KBM-7 (cell line): ENCODE results near the gene RBM43.
"Not testable (repeated sequence)": the region's sequence is repeated elsewhere in the genome, so short reads cannot be mapped to it uniquely, and the experiment has no call there.

Experiments used
- DNase-seq: peaks from one replicate; pipeline ENCODE4 v3.0.0-alpha.2; 2015
- in situ Hi-C: fragments of 300-500 bp; cut with MboI; formaldehyde crosslinking; loops from 2 replicates; pipeline ENCODE4 v1.14.3; 2020; ENCODE audit warnings: low sequenced_read_pairs, low pct_unique_long_range_greater_than_20kb, mixed read lengths

The RBM43 gene

DNA sequence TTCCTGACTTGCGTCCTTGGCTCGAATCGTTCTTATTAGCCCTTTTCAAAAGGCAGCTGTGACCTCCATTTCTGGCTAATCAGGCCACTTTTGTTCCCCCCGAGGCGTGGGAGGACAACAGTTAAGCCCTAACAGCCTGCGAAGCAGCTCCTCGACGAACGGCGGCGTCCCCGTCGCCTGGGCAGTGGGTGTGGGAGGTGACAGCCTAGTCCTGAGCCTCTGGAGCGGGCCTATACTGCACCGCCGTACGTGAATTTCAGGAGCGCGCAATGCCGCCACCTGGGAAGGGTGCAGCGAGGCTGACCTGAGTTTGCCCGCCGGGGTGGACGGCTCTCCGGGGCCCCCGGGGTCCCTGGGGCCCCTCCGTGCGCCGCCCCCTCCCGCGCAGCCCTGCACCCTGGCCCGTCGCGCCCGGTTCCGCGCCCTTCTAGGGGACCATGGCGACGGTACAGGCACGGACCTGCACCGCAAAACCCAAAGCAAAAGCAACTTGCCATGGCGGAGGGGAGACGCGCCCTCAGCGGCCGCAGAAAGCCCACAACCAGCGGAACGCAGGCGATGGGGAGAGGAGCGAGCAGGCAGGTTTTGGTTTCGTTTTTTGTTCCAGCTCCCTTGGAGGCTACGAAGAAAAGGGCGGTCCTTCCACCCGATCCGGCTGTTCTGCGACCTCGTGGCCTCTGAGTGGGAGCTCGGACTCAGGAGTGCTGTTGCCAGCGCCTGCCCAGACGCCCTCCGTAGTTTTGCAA lies at the start of gene RBM43:
RBM43 (minus strand) TSS at position 633 of the 746 bp plus-strand sequence; CDS start at position 497, 136 bp downstream.
- in situ Hi-C loops: no loop called here
- DNase-seq: peak; percentile 93

DNA sequence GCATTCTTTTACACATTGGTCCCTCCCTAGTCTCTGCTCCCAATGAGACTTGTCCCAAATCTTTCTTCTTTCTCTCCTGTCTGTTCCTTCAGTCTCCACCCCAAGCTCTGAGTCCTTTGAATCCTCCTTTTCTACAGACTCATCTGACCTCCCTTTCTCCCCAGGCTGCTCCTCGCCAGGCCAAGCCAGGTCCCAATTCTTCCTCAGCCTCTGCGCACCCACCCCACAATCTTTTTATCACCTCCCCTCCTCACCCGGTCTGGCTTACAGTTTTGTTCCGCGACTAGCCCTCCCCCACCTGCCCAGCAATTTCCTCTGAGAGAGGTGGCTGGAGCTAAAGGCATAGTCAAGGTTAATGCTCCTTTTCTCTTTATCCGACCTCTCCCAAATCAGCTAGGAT lies 48.6 kb upstream of the RBM43 start:
- DNase-seq, in situ Hi-C loops: not testable (repeated sequence)

DNA sequence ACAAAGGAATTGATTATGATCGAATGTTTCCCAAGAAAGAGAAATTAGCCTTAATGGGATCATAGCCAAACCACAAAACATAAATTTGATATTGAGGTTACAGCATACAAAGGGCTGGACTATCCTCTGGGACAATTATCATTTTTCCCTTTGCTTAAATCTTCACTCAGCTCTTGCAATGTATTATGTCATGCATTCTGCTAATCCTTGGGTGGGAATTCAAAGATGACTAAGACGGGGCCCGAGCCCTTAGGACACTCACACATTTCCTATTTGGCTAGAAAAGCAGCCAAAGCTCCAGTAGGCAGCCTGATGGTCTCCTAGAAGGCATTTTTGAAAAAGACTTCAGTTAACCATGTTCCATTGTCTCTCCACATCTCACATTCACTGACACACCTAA lies 45.0 kb upstream of the RBM43 start:
- no peak for DNase-seq
- in situ Hi-C loops: no loop called here

DNA sequence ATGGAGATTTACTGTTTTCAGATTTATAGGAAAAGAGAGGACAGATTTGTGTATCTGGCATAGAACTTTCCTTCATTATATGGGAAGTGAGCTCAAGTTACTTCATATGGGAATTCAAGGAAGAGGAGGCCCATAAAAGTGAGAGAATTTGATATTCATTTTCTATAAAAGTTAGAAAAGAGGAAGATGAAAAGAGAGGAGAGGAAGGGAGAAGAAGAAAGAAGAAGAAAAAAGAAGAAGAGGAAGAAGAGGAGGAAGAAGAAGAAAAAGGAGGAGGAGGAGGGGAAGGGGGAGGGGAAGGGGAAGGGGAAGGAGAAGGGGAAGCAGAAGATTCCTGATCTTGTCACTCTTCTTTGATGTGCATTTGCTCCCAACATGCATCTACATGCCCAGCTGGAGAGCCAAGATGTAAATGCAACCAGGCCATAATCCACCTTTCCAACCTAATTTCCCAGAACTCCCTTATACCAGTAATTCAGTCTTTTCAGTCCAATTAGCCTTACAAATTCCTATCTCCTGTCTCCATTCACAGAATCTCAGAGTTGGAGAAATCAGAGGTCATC lies 43.5 kb upstream of the RBM43 start:
- no peak for DNase-seq
- in situ Hi-C loops: no loop called here

DNA sequence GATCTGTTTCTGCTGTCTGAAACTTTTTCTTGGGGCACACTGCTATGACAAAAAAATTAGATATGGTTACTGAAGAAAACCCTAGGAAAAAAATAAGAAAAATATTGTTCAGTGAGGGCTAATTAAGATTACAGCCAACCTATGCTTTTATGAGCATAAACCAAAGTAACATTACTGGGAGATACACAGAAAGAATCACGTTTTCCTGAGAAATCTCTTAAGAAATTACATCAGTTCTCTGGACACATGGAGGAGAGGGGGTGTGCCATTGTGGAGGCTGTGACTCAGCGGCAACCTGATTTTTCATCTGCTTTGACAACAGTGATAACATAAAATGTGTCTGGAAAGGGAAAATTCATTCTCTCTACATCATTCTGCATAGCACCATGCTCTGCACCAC lies 41.2 kb upstream of the RBM43 start:
- no peak for DNase-seq
- in situ Hi-C loops: no loop called here

DNA sequence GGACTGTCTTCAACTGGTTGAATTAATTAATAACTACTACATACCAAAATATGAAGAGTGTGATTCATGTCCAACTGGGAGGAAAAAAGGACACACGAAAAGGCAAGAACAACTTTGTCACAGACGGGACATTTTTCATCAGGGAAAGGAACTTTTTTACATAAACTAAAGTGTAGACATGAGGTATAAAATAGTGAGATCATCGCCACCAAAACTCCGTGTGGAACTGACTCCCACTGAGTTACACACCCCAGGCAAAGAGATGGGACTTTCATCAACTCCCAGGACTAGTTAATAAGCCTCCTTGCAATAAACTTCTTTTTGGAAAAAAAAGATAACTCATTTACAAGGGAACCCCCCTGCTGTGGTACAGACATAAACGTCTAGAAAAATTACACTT lies 40.7 kb upstream of the RBM43 start:
- in situ Hi-C loops: no loop called here
- no peak for DNase-seq

DNA sequence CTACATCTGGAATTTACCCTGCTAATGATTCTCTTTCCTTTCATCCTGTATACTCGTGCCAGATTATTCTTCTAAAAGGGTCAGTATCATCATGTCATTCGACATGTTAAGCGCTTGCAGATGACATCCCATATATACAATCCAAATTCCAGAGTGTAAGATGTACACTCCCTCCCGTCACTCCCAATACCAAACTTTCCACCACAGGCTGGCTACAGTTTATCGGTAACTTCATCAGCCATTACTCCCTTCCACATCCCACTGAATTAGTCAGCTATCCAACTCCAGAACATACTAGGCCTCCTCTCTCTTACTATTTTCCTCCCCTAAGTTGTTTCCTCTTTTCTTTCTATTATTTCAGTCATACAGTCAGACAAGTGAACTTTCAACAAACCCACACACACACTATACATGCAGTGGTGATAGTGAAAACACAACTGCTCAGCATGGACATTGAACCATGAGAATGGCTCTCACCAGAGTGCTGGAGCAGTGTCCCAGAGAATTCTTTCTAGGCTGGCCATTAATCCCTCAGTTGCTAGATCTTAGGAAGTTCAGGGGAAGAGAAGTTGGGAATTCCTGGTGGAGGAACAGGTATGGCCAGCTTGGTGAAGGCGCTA lies 38.4 kb upstream of the RBM43 start:
- in situ Hi-C loops: no loop called here

DNA sequence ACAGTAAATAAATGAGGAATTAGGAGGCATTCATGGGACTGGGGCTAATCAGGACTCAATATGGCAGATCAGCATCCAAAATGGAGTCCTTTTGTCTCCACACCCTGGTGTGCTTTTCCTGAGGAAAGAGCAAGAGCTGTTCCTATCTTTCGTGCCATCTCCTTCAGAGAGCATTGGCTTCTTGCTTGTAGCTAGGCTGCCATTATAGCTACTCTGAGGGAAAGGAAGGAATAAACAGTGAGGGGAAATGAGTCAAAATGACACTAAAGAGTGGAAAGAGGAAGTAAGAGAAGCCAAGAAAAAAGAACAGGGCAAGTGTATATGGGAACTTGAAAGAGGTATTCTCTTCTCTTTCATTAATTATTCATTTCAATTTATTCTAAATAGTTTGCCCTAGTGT lies 36.2 kb upstream of the RBM43 start:
- in situ Hi-C loops: no loop called here
- DNase-seq: peak; percentile 87

More for the DNA sequence above, 38.4 kb upstream of the RBM43 start:
- no peak for DNase-seq

DNA sequence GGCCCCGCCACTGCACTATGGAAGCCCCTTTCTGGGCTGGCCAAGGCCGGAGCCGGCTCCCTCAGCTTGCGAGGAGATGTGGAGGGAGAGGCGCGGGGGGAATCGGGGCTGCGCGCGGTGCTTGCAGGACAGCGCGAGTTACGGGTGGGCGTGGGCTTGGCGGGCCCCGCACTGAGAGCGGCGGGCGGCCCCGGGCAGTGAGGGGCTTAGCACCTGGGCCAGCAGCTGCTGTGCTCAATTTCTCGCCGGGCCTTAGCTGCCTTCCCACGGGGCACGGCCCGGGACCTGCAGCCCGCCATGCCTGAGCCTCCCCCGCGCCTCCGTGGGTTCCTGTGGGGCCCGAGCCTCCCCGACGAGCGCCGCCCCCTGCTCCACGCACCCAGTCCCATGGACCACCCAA lies 34.3 kb upstream of the RBM43 start:
- in situ Hi-C loops, DNase-seq: not testable (repeated sequence)

DNA sequence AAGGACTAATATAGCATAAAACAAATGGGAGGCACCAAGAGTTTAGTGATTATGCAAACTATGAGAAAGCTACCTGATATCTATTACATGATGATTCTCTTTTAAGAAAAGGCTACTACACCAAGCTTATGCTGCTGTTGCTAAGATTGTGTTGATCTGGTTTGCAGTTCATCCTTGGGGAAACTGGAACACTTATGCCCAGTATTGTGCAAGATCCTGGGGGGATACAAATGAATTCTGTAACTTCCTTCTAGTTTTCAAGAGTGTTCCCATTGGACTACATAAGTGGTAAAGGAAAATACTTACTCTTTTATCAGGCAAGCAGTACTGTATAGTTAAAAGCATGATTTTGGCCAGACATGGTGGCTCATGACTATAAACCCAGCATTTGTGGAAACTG lies 30.9 kb upstream of the RBM43 start:
- DNase-seq: no peak
- in situ Hi-C loops: no loop called here

DNA sequence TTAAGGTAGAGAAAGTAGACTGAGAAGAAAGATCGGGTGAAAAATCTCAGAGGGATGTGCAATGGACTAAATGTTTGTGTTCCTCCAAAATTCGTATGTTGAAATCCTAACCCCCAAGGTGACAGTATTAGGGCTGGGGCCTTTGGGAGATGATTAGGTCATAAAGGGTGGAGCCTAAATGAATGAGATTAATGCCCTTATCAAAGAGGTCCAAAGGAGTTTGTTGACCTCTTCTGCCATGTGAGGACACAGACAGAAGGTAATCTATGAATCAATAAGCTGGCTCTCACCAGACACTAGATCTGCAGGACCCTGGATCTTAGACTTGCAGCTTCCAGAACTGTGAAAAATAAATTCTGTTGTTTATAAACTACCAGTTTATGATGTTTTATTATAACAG lies 30.5 kb upstream of the RBM43 start:
- in situ Hi-C loops: no loop called here
- DNase-seq: no peak

DNA sequence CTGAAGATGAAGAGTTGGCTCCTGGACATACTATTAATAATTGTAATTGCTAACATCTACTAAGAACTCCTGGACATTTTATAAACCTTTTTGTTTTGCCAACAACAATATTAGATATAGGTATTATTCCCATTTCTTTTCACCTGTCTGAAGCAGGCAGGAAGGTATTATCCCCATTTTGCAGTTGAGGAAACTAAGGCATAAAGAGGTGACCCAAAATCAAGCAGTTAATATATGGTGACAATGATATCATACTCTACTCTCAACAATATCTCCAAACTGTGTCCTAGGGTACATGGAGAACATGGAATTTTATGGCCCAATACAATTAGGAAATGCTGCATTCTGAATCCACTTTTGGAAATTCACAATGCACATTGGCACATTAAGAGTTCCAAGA lies 29.6 kb upstream of the RBM43 start:
- in situ Hi-C loops: no loop called here
- no peak for DNase-seq

DNA sequence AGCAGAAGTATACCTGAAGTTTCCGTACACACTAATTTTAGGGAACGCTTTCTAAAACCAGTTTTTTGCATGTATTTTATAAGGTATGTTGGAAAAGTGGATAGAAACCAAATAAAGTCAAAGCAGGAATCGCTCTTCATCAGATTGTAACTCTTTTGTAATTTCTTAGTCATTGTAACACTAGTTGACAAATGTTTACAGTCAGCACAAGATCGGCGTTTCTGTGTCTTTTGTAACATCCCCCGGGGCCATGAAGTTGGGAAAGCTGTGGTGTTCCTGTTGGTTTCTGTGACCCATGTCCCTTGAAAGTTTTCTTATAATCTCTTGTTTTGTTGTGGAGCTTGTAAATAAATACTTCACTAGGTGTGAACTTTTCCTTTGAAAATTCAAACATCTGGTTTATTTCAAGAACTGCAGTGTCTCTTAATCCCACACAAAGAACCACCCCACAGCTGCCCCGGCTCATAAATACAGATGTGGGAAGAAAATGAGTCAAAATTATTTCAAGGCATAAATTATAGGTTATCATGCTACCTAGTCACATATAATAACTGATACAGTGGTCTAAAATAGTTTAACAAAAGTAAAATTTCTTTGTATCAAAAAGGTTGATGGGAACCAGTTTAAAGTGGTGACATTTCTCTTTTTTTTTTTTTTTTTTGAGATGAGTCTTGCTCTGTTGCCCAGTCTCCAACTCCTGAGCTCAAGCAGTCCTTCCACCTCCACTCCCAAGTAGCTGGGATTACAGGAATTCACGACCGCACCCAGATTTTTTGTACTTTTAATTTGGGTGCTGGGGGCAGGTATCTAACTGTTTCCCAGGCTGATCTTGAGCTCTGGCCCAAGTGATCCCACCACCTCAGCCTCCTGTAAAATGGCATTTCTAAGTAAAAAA lies 28.6 kb upstream of the RBM43 start:
- in situ Hi-C loops: no loop called here
- no peak for DNase-seq

DNA sequence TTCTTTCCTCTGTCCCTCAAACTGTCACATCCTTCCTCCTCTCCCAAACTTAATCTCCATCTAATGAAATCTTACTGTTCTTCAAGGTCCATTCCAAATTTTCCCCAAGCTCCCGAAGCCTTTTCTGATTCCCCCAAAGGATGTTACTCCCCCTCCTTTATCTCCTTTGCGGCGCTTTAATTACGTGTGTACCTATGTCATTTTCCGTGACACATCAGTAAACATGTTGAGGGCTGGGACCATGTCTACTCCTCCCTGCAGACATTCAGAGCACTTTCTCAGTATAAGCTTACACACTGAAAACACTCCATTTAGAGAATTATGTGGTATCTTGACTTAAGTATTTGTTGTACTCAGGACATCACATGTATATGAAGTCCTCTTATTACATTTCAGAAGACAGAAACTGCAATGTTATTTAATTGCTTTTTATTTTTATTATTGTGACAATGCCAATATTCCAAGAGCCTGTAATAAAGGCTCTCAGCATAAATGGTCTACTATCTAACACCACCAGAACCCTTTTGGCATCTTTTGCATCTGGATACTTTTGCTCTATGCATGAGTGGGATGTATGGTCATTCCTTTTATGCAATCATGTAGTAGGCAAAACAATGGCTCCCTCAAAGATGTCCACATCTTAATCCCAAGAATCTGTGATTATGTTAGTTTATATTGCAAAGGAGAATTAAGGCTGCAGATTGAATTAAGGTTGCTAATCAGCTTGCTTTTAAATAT lies 26.0 kb upstream of the RBM43 start:
- in situ Hi-C loops: no loop called here
- no peak for DNase-seq

DNA sequence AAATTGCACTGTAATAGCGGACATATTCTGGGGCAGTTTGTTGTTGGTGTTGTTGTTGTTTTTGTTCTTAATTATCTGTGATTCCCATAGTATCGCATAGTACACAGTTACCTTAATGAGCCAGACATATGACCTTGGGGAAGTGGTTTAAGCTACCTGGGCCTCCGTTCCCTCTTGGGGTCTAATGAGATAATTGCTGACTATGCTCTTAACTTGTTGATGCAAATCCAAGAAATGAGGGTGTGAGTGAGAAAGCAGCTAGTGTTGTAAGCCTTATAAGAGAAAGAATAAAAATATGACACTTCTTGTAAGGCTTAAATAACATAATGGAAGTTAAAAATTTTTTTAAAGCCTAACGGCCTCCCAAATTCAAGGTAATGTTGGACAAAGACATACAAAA lies 20.7 kb upstream of the RBM43 start:
- DNase-seq: no peak
- in situ Hi-C loops: no loop called here

DNA sequence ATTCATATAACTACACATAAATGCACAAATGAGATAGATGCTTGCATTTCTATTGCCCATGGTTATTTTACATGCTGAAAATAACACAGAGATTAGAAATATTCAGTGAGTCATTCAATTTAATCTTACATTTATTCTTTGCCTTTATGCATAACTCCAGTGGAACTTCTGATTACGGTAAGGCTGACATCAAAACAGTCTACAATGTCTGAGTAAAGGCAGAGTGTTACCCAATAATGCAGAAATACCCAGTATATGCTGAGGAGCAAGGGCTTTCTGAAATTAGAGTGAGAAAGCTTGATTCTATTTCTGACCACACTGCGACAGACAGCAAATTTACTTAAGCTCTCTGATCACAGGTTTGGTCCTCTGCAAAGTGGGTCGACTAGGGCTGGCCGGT lies 18.6 kb upstream of the RBM43 start:
- in situ Hi-C loops: no loop called here

DNA sequence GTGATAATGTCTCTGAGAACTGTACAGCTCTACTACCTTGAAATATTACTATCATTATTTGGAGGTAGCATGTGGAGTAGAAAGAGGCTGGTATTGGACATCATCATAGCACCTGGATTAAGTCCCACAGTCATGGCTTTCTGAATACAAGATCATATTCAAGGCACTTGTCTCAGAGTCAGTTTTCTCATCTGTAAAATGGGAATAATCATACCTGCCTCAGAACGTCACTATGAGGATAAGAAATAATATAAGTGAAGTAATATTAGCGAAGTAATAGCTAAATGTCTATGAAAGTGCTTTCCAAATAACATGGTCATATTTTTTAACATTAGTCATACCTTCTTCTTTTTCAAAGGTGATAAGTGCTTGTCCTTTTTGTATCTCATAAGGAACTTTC lies 16.8 kb upstream of the RBM43 start:
- in situ Hi-C loops: no loop called here
- no peak for DNase-seq

More for the DNA sequence above, 18.6 kb upstream of the RBM43 start:
- no peak for DNase-seq

DNA sequence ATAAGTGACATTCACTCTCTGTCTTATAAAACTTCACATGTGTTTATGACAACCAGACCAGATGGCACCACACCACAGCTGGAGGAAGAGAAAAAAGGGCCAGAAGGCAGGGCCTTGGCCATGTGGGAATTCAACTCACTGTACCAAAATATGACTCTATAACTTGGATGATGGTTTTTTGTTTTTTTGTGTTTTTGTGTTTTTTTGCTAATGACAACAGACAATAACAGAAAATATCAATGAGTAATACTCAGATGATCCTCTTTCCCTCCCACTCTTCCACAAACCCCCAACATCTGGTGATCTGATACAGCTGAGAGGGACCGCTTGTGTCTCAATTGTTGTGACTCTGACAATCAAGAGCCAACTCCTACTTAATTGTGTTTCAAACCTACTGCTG lies 15.4 kb upstream of the RBM43 start:
- no peak for DNase-seq

DNA sequence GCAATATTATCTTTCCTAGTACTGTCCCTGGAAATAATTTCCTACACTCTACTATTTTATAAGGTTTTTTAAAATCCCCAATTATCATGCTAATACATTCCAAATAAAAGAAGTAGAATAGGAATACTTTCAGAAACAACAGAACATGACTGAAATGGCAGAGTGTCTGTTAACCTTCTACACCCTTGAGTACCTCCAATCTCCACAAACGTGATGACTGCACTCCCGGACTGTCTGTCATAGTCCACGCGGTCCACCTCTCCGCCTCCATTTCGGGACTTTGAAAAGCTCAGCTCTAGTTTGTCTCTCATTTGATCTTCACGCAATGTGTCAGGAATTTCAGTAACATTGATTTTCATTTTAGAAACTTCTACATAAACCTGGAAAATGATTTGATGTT lies 13.6 kb upstream of the RBM43 start:
- DNase-seq: no peak
- in situ Hi-C loops: no loop called here

More for the DNA sequence above, 15.4 kb upstream of the RBM43 start:
- in situ Hi-C loops: no loop called here
